ENCODE measurements around the gene RAB35.
"Not testable (repeated sequence)": the region's sequence is repeated elsewhere in the genome, so short reads cannot be mapped to it uniquely, and the experiment has no call there.

RAB35 gene

GRCh38 chr12:120054293-120054692 lies 62.3 kb downstream of the RAB35 start:
- TF ChIP-seq CTCF (IDR thresholded peaks at IDR 0.05): no peak
- Histone ChIP-seq H3K27ac (no peak overlapping the region), H3K9me3 (no peaks in the 10 kb centered on the region), H3K27me3 (no peaks in the 10 kb centered on the region), H3K4me3 (no peak overlapping the region), H3K4me1 (no peaks in the 10 kb centered on the region), H3K36me3 (no peaks in the 10 kb centered on the region)
- no peak for DNase-seq
- intact Hi-C loops (cut with DNase I; ENCODE audit: low total_unique reads): no loop called here

GRCh38 chr12:120051535-120051934 lies 65.0 kb downstream of the RAB35 start:
- no peak for TF ChIP-seq CTCF (IDR thresholded peaks at IDR 0.05)
- DNase-seq: no peak
- H3K4me3 ChIP-seq: no peak overlapping the region
- H3K27me3 ChIP-seq: no peaks in the 10 kb centered on the region
- no peak overlapping the region for H3K27ac ChIP-seq
- H3K4me1 ChIP-seq: no peaks in the 10 kb centered on the region
- no peaks in the 10 kb centered on the region for H3K36me3 ChIP-seq
- no peaks in the 10 kb centered on the region for H3K9me3 ChIP-seq
- intact Hi-C loops (cut with DNase I; ENCODE audit: low total_unique reads): no loop called here

GRCh38 chr12:120049426-120049825 lies 67.1 kb downstream of the RAB35 start:
- intact Hi-C loops (cut with DNase I; ENCODE audit: low total_unique reads): no loop called here
- no peak overlapping the region for H3K4me3 ChIP-seq

GRCh38 chr12:120048263-120048662 lies 68.3 kb downstream of the RAB35 start:
- no peaks in the 10 kb centered on the region for H3K27me3 ChIP-seq
- H3K4me3 ChIP-seq: no peak overlapping the region
- no peaks in the 10 kb centered on the region for H3K36me3 ChIP-seq
- H3K27ac ChIP-seq: no peak overlapping the region
- no peak for TF ChIP-seq CTCF (IDR thresholded peaks at IDR 0.05)
- intact Hi-C loops (cut with DNase I; ENCODE audit: low total_unique reads): no loop called here
- no peaks in the 10 kb centered on the region for H3K9me3 ChIP-seq
- H3K4me1 ChIP-seq: no peaks in the 10 kb centered on the region
- no peak for DNase-seq

More at GRCh38 chr12:120049426-120049825, 67.1 kb downstream of the RAB35 start:
- TF ChIP-seq CTCF (IDR thresholded peaks at IDR 0.05): no peak
- no peaks in the 10 kb centered on the region for H3K4me1 ChIP-seq
- no peaks in the 10 kb centered on the region for H3K27me3 ChIP-seq
- DNase-seq: no peak
- H3K27ac ChIP-seq: no peak overlapping the region
- H3K9me3 ChIP-seq: no peaks in the 10 kb centered on the region
- H3K36me3 ChIP-seq: no peaks in the 10 kb centered on the region

- no peak for DNase-seq
- Histone ChIP-seq H3K36me3 (no peaks in the 10 kb centered on the region), H3K27me3 (no peaks in the 10 kb centered on the region), H3K9me3 (no peaks in the 10 kb centered on the region), H3K4me3 (no peak overlapping the region), H3K4me1 (no peaks in the 10 kb centered on the region), H3K27ac (no peak overlapping the region)
- no peak for TF ChIP-seq CTCF (IDR thresholded peaks at IDR 0.05)
- intact Hi-C loops (cut with DNase I; ENCODE audit: low total_unique reads): no loop called here
Measured at GRCh38 chr12:120047072-120047471, 69.5 kb downstream of the RAB35 start.

GRCh38 chr12:120045367-120045766 lies 71.2 kb downstream of the RAB35 start:
- H3K36me3 ChIP-seq; H3K4me1 ChIP-seq; H3K27me3 ChIP-seq; H3K27ac ChIP-seq; DNase-seq; H3K4me3 ChIP-seq; H3K9me3 ChIP-seq; intact Hi-C loops (cut with DNase I; ENCODE audit: low total_unique reads): not testable (repeated sequence)

Data from tibial artery (tissue), 4 donors.